Lung microvascular endothelial cell (primary cell): Measurements from ENCODE around the gene GNPTG. TPM values are rescaled to one million over a fixed set of nuclear protein-coding genes. Genes with fewer than 3 reads are reported as not detected.

ENCODE experiments used
- DNase-seq, 2 donors: peaks; one replicate each; pipeline versions ENCODE4 v3.0.0 to v3.0.0-alpha.2; 2010; ENCODE audit warnings: low read depth in 2 of 2
- total RNA-seq: library from RNA; depleted of rRNA; stranded (reverse); fragments of >200 nt; gene quantifications from 2 replicates; pipeline ENCODE4 v1.2.1, GENCODE V29; 2014

GNPTG gene
- total RNA-seq, 1 donor from 2014 or later: 31.7 TPM

- no peak for DNase-seq
Observed at GRCh38 chr16:1347286-1347855, 4.4 kb upstream of the GNPTG start.

GRCh38 chr16:1347962-1348361 is 3.8 kb upstream of the GNPTG start:
- no peak for DNase-seq

- no peak for DNase-seq
Observed at GRCh38 chr16:1348441-1348840, 3.3 kb upstream of the GNPTG start.

GRCh38 chr16:1348926-1349325 is 2.8 kb upstream of the GNPTG start:
- DNase-seq: no peak

- DNase-seq: no peak
Observed at GRCh38 chr16:1349351-1349750, 2.4 kb upstream of the GNPTG start.

- DNase-seq: no peak
Observed at GRCh38 chr16:1349951-1350350, 1.8 kb upstream of the GNPTG start.

GRCh38 chr16:1350691-1351090 is 1.0 kb upstream of the GNPTG start:
- DNase-seq: no peak

- peak in 1 of 2 donors; percentile 13 for DNase-seq
Observed at GRCh38 chr16:1351215-1351581, 533 bp upstream of the GNPTG start.

- no peak for DNase-seq
Observed at GRCh38 chr16:1354815-1355540, 3.2 kb downstream of the GNPTG start.

- no peak for DNase-seq
Observed at GRCh38 chr16:1355591-1355990, 3.9 kb downstream of the GNPTG start.

GRCh38 chr16:1356061-1356900 is 4.5 kb downstream of the GNPTG start:
- no peak for DNase-seq

GRCh38 chr16:1357906-1358566 is 6.3 kb downstream of the GNPTG start:
- no peak for DNase-seq

GRCh38 chr16:1361685-1362360 is 10.1 kb downstream of the GNPTG start:
- no peak for DNase-seq

GRCh38 chr16:1362807-1363206 is 11.1 kb downstream of the GNPTG start:
- no peak for DNase-seq

GRCh38 chr16:1363501-1364041 is 11.8 kb downstream of the GNPTG start:
- DNase-seq: peak; percentile 50 to 76

GRCh38 chr16:1364510-1364909 is 12.8 kb downstream of the GNPTG start:
- DNase-seq: no peak

- no peak for DNase-seq
Observed at GRCh38 chr16:1366060-1366711, 14.5 kb downstream of the GNPTG start.

GRCh38 chr16:1366712-1367299 is 15.1 kb downstream of the GNPTG start:
- no peak for DNase-seq

- no peak for DNase-seq
Observed at GRCh38 chr16:1367486-1368174, 15.9 kb downstream of the GNPTG start.
